ENCODE data around the gene IL16.

IL16 gene

DNA sequence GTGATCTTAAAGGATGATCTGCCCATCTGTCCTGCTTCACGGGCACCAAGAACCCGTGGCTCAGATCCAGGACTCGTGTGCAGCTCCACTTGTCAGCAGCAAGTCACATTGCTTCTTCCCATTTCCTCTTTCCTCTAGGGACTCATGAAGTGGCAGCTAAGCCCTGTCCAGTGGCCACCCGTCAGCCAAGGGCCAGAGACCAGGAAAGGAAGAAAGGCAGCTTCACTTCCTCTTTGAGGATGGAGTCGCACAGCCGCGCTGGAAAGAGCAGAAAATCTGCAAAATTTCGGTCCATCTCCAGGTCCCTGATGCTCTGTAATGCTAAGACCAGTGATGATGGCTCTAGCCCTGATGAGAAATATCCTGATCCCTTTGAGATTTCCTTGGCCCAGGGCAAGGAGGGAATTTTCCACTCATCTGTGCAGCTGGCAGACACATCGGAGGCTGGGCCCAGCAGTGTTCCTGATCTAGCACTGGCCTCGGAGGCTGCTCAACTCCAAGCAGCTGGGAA lies 28.5 kb downstream of the IL16 start:
- no peak for DNase-seq
- POLR2A ChIA-PET: no interaction called here
- H3K27ac ChIP-seq (ENCODE audit: insufficient read depth in 1 of 2, low read depth in 1 of 2, low read length in 2 of 2, poor library complexity in 1 of 2, severe bottlenecking in 2 of 2): no peak overlapping the region
- H3K4me3 ChIP-seq (ENCODE audit: control insufficient read depth in 1 of 7, extremely low read depth in 1 of 7, insufficient read depth in 4 of 7, low read depth in 2 of 7, low read length in 6 of 7): no peak overlapping the region
- WGBS (ENCODE audit: insufficient coverage): 94% methylated on average over 10 of the region's 10 CpGs
- no peaks in the 10 kb centered on the region for H3K27me3 ChIP-seq (replicated peaks in 2 of 5; ENCODE audit: control insufficient read depth in 4 of 5, insufficient read depth in 5 of 5, low read length in 4 of 5)
- no peaks in the 10 kb centered on the region for H3K9me3 ChIP-seq (ENCODE audit: control extremely low read depth in 1 of 5, control insufficient read depth in 4 of 5, insufficient read depth in 2 of 5, low read depth in 1 of 5, low read length in 4 of 5)
- H3K4me1 ChIP-seq (ENCODE audit: control extremely low read depth in 1 of 4, control insufficient read depth in 4 of 4, insufficient read depth in 4 of 4, low read length in 3 of 4): peaks cover 0 to 8% (median 0%) of the 10 kb centered on the region in 4 experiments
- H3K36me3 ChIP-seq (ENCODE audit: control insufficient read depth in 4 of 4, insufficient read depth in 4 of 4, low read length in 3 of 4): no peaks in the 10 kb centered on the region
- CTCF ChIA-PET: no interaction called here

DNA sequence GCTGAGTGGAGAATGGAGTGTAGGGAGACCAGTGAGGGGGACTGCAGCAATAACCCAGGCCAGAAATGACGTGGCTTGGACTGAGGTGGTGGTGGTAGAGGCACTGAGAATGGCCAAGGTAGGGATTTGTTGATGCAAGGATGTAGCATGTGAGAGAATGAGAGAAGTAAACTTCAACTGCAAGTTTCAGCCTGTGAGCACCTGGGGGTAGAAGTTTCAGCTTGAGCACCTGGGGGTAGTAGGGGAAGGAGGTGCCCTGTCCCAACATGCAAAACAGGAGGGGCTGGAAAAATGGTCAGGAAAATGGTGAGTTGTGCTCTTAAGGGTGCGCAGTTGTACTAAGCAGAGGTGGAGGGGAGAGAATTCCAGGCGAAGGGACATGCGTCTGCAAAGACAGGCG lies 31.0 kb downstream of the IL16 start:
- Histone ChIP-seq H3K36me3 (ENCODE audit: control insufficient read depth in 4 of 4, insufficient read depth in 4 of 4, low read length in 3 of 4) (no peaks in the 10 kb centered on the region), H3K9me3 (ENCODE audit: control extremely low read depth in 1 of 5, control insufficient read depth in 4 of 5, insufficient read depth in 2 of 5, low read depth in 1 of 5, low read length in 4 of 5) (no peaks in the 10 kb centered on the region), H3K4me3 (ENCODE audit: control insufficient read depth in 1 of 7, extremely low read depth in 1 of 7, insufficient read depth in 4 of 7, low read depth in 2 of 7, low read length in 6 of 7) (no peak overlapping the region), H3K4me1 (ENCODE audit: control extremely low read depth in 1 of 4, control insufficient read depth in 4 of 4, insufficient read depth in 4 of 4, low read length in 3 of 4) (peaks cover 0 to 7% (median 0%) of the 10 kb centered on the region in 4 experiments), H3K27ac (ENCODE audit: insufficient read depth in 1 of 2, low read depth in 1 of 2, low read length in 2 of 2, poor library complexity in 1 of 2, severe bottlenecking in 2 of 2) (no peak overlapping the region), H3K27me3 (replicated peaks in 2 of 5; ENCODE audit: control insufficient read depth in 4 of 5, insufficient read depth in 5 of 5, low read length in 4 of 5) (no peaks in the 10 kb centered on the region)
- WGBS (ENCODE audit: insufficient coverage): 96% methylated on average over 3 of the region's 5 CpGs
- POLR2A ChIA-PET: no interaction called here
- DNase-seq: no peak
- CTCF ChIA-PET: no interaction called here

DNA sequence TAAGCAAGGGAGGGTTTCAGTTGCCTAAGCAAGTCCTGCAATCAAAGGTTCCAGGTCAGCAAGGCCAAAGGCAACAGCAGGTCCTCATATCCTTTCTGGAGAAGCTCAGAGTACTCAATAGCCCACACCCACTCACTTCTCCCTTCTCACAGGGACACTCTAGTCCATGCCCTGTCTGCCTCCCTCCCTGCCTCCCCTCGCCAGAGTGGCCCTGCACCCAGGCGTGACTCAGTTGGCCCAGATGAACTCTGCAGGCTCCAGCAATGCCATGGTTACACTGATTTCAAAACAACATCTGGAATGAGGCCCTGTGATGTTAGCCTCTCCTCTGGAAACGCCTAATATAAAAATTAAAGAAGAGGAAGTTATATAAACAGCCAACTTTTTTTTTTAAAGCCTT lies 32.9 kb downstream of the IL16 start:
- H3K9me3 ChIP-seq (ENCODE audit: control extremely low read depth in 1 of 5, control insufficient read depth in 4 of 5, insufficient read depth in 2 of 5, low read depth in 1 of 5, low read length in 4 of 5): no peaks in the 10 kb centered on the region

DNA sequence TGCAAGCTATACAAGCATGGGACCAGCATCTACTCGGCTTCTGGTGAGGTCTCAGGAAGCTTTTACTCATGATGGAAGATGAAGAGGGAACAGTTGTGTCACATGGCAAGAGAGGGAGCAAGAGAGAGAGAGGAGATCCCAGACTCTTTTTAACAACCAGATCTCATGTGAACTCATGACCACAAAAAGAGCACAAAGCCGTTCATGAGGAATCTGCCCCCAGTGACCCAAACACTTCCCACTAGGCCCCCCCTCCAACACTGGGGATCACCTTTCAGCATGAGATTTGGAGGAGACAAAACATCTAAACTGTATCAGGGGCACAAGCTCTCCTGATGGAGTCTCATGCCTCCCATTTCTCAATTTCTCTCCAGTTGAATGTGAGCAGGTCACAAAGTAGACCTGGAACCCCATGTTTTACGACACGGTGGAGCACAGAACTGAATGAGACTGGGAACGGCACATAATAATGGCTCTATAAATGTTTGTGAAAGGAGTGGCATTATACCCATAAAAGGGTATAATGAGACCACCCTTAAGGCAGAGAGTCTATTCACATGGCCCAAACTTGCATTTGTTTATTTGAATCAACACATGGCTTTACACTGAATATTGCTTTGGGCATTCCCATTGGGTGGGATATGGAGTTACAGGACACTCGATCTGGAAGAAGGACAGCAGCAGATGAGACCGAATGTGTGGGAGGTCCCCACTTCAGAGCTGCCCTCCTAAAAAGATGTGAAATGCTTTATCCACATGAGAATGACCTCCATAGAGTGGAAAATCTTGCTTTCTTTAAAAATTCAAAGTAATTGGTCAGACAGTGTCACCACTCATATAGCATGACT lies 38.8 kb downstream of the IL16 start:
- Histone ChIP-seq H3K27ac (ENCODE audit: insufficient read depth in 1 of 2, low read depth in 1 of 2, low read length in 2 of 2, poor library complexity in 1 of 2, severe bottlenecking in 2 of 2) (no peak overlapping the region), H3K4me3 (ENCODE audit: control insufficient read depth in 1 of 7, extremely low read depth in 1 of 7, insufficient read depth in 4 of 7, low read depth in 2 of 7, low read length in 6 of 7) (no peak overlapping the region), H3K9me3 (ENCODE audit: control extremely low read depth in 1 of 5, control insufficient read depth in 4 of 5, insufficient read depth in 2 of 5, low read depth in 1 of 5, low read length in 4 of 5) (peaks cover 0 to 5% (median 1%) of the 10 kb centered on the region in 5 experiments), H3K4me1 (ENCODE audit: control extremely low read depth in 1 of 4, control insufficient read depth in 4 of 4, insufficient read depth in 4 of 4, low read length in 3 of 4) (peaks cover 0 to 9% (median 3%) of the 10 kb centered on the region in 4 experiments), H3K36me3 (ENCODE audit: control insufficient read depth in 4 of 4, insufficient read depth in 4 of 4, low read length in 3 of 4) (no peaks in the 10 kb centered on the region), H3K27me3 (replicated peaks in 2 of 5; ENCODE audit: control insufficient read depth in 4 of 5, insufficient read depth in 5 of 5, low read length in 4 of 5) (no peaks in the 10 kb centered on the region)
- CTCF ChIA-PET: interaction anchor here (1.2 to 1.5 kb wide), 2 partner anchors 14 to 31 kb away, joined by 3 to 7 read pairs; no protein-coding TSS in a partner anchor
- POLR2A ChIA-PET: no interaction called here
- WGBS (ENCODE audit: insufficient coverage): 87% methylated on average over 3 of the region's 7 CpGs
- no peak for DNase-seq

More for the DNA sequence above, 32.9 kb downstream of the IL16 start:
- Histone ChIP-seq H3K27me3 (replicated peaks in 2 of 5; ENCODE audit: control insufficient read depth in 4 of 5, insufficient read depth in 5 of 5, low read length in 4 of 5) (no peaks in the 10 kb centered on the region), H3K36me3 (ENCODE audit: control insufficient read depth in 4 of 4, insufficient read depth in 4 of 4, low read length in 3 of 4) (no peaks in the 10 kb centered on the region), H3K27ac (ENCODE audit: insufficient read depth in 1 of 2, low read depth in 1 of 2, low read length in 2 of 2, poor library complexity in 1 of 2, severe bottlenecking in 2 of 2) (no peak overlapping the region), H3K4me1 (ENCODE audit: control extremely low read depth in 1 of 4, control insufficient read depth in 4 of 4, insufficient read depth in 4 of 4, low read length in 3 of 4) (peaks cover 0 to 3% (median 0%) of the 10 kb centered on the region in 4 experiments), H3K4me3 (ENCODE audit: control insufficient read depth in 1 of 7, extremely low read depth in 1 of 7, insufficient read depth in 4 of 7, low read depth in 2 of 7, low read length in 6 of 7) (no peak overlapping the region)
- CTCF ChIA-PET: no interaction called here
- POLR2A ChIA-PET: no interaction called here
- 60% methylated on average over 1 of the region's 3 CpGs for WGBS (ENCODE audit: insufficient coverage)
- DNase-seq: peak in 2 of 3 donors; percentile 10 to 19

DNA sequence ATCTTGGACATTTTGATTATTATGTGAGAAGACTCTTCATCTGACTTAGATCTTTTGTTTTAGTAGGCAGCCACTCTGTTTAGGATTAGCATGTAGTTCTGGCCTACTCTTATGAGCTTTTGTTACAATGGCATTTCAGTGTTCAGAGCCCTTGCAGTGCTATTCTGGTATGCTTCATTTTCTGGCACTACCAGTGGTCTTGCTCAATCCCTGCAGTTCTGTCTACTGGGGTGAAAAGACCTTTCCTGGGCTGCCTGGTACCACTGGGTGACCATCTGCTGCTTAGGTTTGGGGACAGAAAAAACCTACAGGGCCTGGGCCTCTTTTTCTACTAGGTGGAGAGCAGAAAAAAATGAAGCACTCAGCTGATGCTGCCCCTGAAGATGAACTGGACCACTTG lies 42.5 kb downstream of the IL16 start:
- H3K36me3 ChIP-seq (ENCODE audit: control insufficient read depth in 4 of 4, insufficient read depth in 4 of 4, low read length in 3 of 4): no peaks in the 10 kb centered on the region
- peaks cover 0 to 9% (median 5%) of the 10 kb centered on the region in 5 experiments for H3K9me3 ChIP-seq (ENCODE audit: control extremely low read depth in 1 of 5, control insufficient read depth in 4 of 5, insufficient read depth in 2 of 5, low read depth in 1 of 5, low read length in 4 of 5)
- H3K4me1 ChIP-seq (ENCODE audit: control extremely low read depth in 1 of 4, control insufficient read depth in 4 of 4, insufficient read depth in 4 of 4, low read length in 3 of 4): peaks cover 0 to 14% (median 3%) of the 10 kb centered on the region in 4 experiments
- H3K4me3 ChIP-seq (ENCODE audit: control insufficient read depth in 1 of 7, extremely low read depth in 1 of 7, insufficient read depth in 4 of 7, low read depth in 2 of 7, low read length in 6 of 7): no peak overlapping the region
- DNase-seq: no peak
- no peaks in the 10 kb centered on the region for H3K27me3 ChIP-seq (replicated peaks in 2 of 5; ENCODE audit: control insufficient read depth in 4 of 5, insufficient read depth in 5 of 5, low read length in 4 of 5)
- H3K27ac ChIP-seq (ENCODE audit: insufficient read depth in 1 of 2, low read depth in 1 of 2, low read length in 2 of 2, poor library complexity in 1 of 2, severe bottlenecking in 2 of 2): no peak overlapping the region
- ChIA-PET POLR2A (no interaction called here), CTCF (no interaction called here)

DNA sequence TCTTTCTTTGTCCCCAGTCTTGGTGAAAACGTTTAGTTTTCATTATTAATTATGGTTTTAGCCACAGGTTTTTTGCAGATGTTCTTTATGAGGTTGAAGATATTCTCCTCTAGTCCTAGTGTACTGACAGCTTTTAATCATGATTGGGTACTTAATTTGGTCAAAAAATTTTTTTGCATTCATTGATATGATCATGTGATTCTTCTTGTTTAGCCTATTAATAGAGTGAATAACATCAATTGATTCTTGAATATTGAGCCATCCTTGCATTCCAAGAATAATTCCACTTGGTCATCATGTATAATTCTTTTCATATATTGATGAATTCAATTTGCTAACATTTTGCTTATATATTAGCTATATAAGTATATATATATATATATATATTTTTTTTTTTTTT lies 46.1 kb downstream of the IL16 start:
- H3K36me3 ChIP-seq (ENCODE audit: control insufficient read depth in 4 of 4, insufficient read depth in 4 of 4, low read length in 3 of 4): no peaks in the 10 kb centered on the region
- peaks cover 0 to 19% (median 1%) of the 10 kb centered on the region in 4 experiments for H3K4me1 ChIP-seq (ENCODE audit: control extremely low read depth in 1 of 4, control insufficient read depth in 4 of 4, insufficient read depth in 4 of 4, low read length in 3 of 4)
- H3K4me3 ChIP-seq (ENCODE audit: control insufficient read depth in 1 of 7, extremely low read depth in 1 of 7, insufficient read depth in 4 of 7, low read depth in 2 of 7, low read length in 6 of 7): no peak overlapping the region
- H3K27me3 ChIP-seq (replicated peaks in 2 of 5; ENCODE audit: control insufficient read depth in 4 of 5, insufficient read depth in 5 of 5, low read length in 4 of 5): no peaks in the 10 kb centered on the region
- POLR2A ChIA-PET: no interaction called here
- peak in 2 of 3 donors; percentile 17 to 35 for DNase-seq
- H3K27ac ChIP-seq (ENCODE audit: insufficient read depth in 1 of 2, low read depth in 1 of 2, low read length in 2 of 2, poor library complexity in 1 of 2, severe bottlenecking in 2 of 2): no peak overlapping the region
- CTCF ChIA-PET: interaction anchor here (1.1 to 1.6 kb wide), 2 partner anchors 23 to 103 kb away, joined by 4 to 5 read pairs; no protein-coding TSS in a partner anchor
- no CpG with 5 or more reads among the region's 1 CpG for WGBS (ENCODE audit: insufficient coverage)
- peaks cover 0 to 8% (median 5%) of the 10 kb centered on the region in 5 experiments for H3K9me3 ChIP-seq (ENCODE audit: control extremely low read depth in 1 of 5, control insufficient read depth in 4 of 5, insufficient read depth in 2 of 5, low read depth in 1 of 5, low read length in 4 of 5)

DNA sequence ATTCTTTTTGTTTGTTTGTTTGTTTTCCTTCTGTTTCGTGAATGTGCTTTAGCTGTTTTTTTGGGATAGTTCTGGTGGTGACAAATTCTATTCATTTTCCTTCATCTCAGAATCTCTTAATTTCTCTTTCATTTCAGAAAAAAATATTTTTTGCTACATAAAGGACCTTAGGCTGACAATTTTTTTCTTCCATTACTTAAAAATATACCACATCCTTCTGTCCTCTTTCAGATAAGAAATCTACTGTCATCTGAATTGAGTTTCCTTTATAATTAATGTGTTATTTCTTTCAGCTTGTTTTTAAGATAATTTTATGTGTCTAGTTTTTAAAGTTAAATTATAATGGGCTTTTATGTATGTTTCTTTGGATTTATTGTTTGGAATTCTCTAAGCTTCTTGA lies 47.6 kb downstream of the IL16 start:
- ChIA-PET CTCF (interaction anchor here (0.8 to 1.5 kb wide), 6 partner anchors 10 to 88 kb away, joined by 3 to 6 read pairs (median 3); no protein-coding TSS in a partner anchor), POLR2A (interaction anchor here (0.6 to 0.9 kb wide), 2 partner anchors 255 to 468 kb away, joined by 3 read pairs; no protein-coding TSS in a partner anchor)
- Histone ChIP-seq H3K4me1 (ENCODE audit: control extremely low read depth in 1 of 4, control insufficient read depth in 4 of 4, insufficient read depth in 4 of 4, low read length in 3 of 4) (peaks cover 0 to 19% (median 1%) of the 10 kb centered on the region in 4 experiments), H3K9me3 (ENCODE audit: control extremely low read depth in 1 of 5, control insufficient read depth in 4 of 5, insufficient read depth in 2 of 5, low read depth in 1 of 5, low read length in 4 of 5) (peaks cover 0 to 8% (median 5%) of the 10 kb centered on the region in 5 experiments), H3K27ac (ENCODE audit: insufficient read depth in 1 of 2, low read depth in 1 of 2, low read length in 2 of 2, poor library complexity in 1 of 2, severe bottlenecking in 2 of 2) (peak overlapping the region in 1 of 2 experiments; percentile 62), H3K36me3 (ENCODE audit: control insufficient read depth in 4 of 4, insufficient read depth in 4 of 4, low read length in 3 of 4) (no peaks in the 10 kb centered on the region), H3K4me3 (ENCODE audit: control insufficient read depth in 1 of 7, extremely low read depth in 1 of 7, insufficient read depth in 4 of 7, low read depth in 2 of 7, low read length in 6 of 7) (peak overlapping the region in 2 of 7 experiments; percentile 8 to 15), H3K27me3 (replicated peaks in 2 of 5; ENCODE audit: control insufficient read depth in 4 of 5, insufficient read depth in 5 of 5, low read length in 4 of 5) (no peaks in the 10 kb centered on the region)
- WGBS (ENCODE audit: insufficient coverage): no CpG with 5 or more reads among the region's 1 CpG
- peak; percentile 40 to 89 (median 74) for DNase-seq

Measured in common myeloid progenitor, CD34-positive (primary cell).